ENCODE measurements around the gene BPNT1.

- TF ChIP-seq, protein P1, sequence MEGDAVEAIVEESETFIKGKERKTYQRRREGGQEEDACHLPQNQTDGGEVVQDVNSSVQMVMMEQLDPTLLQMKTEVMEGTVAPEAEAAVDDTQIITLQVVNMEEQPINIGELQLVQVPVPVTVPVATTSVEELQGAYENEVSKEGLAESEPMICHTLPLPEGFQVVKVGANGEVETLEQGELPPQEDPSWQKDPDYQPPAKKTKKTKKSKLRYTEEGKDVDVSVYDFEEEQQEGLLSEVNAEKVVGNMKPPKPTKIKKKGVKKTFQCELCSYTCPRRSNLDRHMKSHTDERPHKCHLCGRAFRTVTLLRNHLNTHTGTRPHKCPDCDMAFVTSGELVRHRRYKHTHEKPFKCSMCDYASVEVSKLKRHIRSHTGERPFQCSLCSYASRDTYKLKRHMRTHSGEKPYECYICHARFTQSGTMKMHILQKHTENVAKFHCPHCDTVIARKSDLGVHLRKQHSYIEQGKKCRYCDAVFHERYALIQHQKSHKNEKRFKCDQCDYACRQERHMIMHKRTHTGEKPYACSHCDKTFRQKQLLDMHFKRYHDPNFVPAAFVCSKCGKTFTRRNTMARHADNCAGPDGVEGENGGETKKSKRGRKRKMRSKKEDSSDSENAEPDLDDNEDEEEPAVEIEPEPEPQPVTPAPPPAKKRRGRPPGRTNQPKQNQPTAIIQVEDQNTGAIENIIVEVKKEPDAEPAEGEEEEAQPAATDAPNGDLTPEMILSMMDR (conservative IDR thresholded peaks at IDR 0.05; ENCODE audit: low read length) = no peak
- no peak for TF ChIP-seq EZH2phosphoT487 (IDR thresholded peaks at IDR 0.05; ENCODE audit: borderline replicate concordance, low read depth, low read length)
Measured at GRCh38 chr1:220092694-220093093, 3.1 kb upstream of the BPNT1 start.

Data from OCI-LY7 (cell line).